ENCODE results near the gene ADGRL3.

The ADGRL3 gene

GRCh38 chr4:61427099-61427817 lies 227.1 kb downstream of the ADGRL3 start:
- DNase-seq = no peak

DNA sequence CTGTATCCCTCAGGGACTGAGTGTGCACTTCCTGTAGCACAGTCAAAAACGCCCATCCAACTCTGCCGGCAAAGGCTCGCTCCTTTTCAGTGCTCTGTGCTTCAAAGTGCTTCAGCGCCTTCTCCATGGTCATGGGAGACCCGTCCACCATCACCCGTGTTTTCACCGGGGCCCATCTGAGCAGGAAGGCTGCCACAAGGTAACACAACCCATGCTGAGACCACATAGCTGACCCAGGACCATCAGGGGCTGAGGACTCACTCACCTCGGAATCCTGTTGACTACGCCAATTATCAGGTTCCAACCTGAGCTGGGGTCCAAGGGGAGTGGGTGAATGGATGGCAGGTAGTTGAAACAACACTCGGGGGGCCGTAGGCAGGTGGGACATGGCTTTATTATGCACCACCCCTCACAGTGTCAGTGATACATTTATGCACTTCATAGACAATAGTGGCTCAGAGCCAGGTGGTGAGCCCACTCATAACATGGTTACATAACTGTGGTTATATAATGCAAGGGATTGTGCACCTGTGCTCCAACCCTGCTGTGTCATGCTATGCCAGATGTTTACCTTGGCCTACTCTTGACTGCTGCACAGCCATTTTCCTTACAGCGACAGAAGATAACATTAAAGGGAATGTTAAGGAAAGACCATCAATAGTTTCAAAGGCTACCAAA lies 227.8 kb downstream of the ADGRL3 start:
- no peak for DNase-seq

DNA sequence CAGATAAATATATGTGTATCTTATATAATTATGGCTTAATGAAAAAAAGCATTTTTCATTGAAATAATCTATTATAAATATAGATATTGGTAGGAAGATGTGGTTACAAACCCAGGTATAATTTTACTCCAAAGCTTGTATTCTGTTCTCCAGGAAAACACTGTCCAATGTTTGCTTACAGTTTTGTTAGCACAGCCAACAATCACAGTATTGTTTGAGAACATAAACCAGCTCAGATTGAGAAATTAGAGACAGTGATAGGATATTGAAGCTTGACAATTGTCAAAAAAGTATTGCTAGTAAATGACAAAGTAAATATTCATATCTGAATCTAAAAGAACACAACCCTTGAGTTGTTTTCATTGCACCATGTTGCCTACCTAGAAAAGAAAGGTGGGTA lies 228.8 kb downstream of the ADGRL3 start:
- no peak for DNase-seq

- no peak for DNase-seq
These were observed 231.0 kb downstream of the ADGRL3 start for GRCh38 chr4:61431131-61431530.

GRCh38 chr4:61437923-61438322 lies 237.8 kb downstream of the ADGRL3 start:
- DNase-seq = no peak

DNA sequence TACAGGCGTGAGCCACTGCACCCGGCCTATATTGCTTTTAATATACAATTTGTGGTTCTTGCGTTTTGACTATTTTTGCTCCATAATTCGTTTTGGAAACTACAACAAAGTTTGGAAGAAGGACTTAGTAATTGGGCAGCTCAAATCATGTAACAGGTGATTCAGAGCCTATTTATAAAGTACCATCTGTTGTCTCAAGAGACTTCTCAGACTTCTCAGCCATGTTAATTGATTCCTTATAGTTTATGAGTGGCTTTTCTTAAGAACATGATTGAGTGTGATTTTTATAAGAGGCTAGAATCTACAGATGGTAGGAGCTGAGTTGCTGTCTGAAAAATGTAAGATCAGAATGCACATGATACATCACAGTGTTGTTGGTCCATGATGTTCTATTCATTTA lies 240.2 kb downstream of the ADGRL3 start:
- no peak for DNase-seq

DNA sequence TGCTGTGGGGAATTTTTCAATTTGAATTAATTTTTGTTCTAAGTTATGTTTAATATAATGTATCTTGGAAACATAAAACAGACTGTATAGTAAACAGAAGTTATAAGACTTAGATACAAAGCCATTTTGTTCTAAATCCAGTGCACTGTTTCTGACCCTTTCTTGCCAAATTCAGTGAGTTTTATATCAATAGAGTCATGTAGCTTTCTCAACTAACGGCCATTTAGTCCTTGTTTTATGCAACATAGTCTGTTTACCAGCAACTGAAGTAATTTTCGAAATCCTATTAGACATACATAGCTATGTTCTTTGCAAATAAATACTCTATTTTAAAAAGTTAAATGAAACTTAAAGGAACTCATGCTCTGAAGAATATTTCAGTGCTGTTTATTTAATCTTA lies 242.8 kb downstream of the ADGRL3 start:
- no peak for DNase-seq

DNA sequence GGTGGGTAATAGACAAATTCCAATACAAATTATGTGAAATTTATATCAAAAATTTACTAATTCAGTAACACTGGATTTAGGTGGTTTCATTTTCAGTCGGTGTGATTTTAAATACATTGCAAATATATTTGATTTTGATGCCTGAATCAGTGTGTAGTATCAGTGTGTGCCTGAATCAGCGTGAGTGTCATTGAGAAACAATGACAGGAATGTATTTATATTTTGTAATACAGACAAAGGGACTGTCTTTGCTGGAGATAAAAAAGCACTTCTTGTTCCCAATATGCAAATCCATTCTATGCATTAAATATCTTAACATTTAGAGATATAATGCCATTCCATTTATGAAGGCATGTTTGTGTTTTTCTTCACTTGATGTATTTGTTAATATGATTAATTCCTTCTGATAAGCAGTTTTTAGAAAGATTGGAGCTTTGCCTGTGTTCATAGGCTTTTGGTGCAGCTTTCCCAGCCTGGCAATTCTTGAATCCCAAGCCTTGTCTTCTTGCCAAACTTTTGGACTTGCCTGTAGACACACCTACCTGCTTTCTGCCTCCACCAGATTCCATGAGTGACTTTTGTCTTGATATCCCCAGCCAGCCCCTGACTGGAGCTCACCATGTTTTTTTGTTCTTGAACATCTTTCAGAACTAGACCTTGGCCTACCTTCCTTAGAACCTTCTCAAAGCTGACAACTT lies 243.8 kb downstream of the ADGRL3 start:
- DNase-seq = peak; percentile 70

GRCh38 chr4:61445374-61446063 lies 245.4 kb downstream of the ADGRL3 start:
- no peak for DNase-seq

- DNase-seq = no peak
These were observed 246.8 kb downstream of the ADGRL3 start for GRCh38 chr4:61446941-61447340.

GRCh38 chr4:61447918-61448317 lies 247.8 kb downstream of the ADGRL3 start:
- no peak for DNase-seq

- DNase-seq = no peak
These were observed 251.8 kb downstream of the ADGRL3 start for GRCh38 chr4:61451935-61452334.

GRCh38 chr4:61461956-61462355 lies 261.8 kb downstream of the ADGRL3 start:
- DNase-seq = no peak

GRCh38 chr4:61462451-61463326 lies 262.6 kb downstream of the ADGRL3 start:
- peak; percentile 34 for DNase-seq

GRCh38 chr4:61468024-61468720 lies 268.0 kb downstream of the ADGRL3 start:
- DNase-seq = no peak

GRCh38 chr4:61473306-61473705 lies 273.2 kb downstream of the ADGRL3 start:
- DNase-seq = no peak

- DNase-seq = no peak
These were observed 278.2 kb downstream of the ADGRL3 start for GRCh38 chr4:61478340-61478739.

DNA sequence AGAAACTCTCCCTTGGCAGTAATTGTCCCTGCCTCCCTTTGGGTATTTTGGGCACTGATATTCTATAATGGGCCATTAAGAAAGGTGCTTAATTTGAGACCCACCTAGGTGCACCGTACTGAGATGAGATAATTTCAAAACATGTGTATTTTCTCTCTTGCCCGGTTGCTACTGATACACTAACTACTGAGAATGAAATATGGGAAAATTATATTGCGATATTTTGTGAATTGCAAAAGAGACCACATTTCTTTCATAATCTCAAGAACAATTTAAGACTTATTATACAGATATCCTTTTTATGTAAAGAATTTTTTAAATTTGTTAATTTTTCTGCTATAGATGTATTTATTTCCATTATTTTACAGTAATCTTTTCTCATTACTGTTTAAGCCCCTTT lies 284.9 kb downstream of the ADGRL3 start:
- no peak for DNase-seq

DNA sequence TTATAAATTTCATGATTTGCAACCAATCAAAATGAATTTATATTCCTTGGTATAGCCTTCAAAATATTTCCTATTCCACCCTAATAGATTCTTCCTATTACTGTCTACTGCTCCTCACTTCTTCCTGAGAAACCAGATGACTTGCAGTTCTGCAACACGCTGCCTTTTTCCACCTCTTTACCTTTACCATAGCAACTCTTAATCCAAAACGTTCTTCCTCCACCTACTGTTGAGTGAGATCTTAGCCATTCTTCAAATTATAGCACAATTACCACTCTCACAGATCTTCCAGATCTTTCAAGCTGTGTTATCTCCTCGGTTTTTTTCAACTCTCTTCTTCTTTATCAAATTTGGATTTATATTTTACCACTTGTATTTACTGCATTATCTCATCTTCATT lies 289.8 kb downstream of the ADGRL3 start:
- DNase-seq = no peak

DNA sequence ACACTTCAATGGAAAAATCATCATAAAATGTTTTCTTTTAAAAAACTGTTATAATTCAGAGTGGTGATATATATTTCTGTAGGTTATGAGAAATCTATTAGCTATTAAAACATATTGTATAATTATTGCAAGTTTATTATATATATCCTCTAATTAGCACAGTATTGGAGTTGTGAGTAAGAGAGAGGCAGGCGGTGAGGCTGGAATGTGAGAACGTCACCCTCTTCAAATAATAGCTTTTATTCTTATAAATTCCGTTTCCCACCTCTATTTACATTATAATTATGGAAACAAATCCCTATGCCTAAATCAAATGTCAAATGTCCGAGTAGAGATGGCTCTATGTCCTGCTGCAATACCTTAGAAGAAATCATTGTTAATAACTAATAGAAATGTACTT lies 292.9 kb downstream of the ADGRL3 start:
- no peak for DNase-seq

DNA sequence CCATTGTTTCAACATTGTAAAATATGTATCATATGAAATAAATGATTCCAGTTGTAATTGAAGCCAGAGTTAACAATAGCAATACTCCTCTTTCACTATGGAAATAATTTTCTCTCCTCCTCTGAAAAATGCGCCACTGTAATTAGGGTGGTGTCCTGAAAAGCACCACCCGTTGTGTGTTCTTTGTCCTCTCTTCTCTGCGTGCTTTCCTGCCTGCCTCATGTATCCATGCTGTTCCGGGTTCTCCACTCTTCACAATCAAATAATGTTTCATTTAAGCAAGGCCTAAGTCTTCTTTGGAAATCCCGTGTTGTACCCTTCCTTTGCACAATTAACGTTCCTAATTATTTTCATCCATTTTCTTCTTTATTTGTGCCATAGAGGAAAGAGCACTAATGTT lies 293.3 kb downstream of the ADGRL3 start:
- DNase-seq = peak; percentile 38

GRCh38 chr4:61500883-61501282 lies 300.8 kb downstream of the ADGRL3 start:
- DNase-seq = no peak

Data from fibroblast of skin of scalp (primary cell).